Prostate gland (tissue), 2 donors: ENCODE measurements around the gene CYBA. TPM values are rescaled to one million over a fixed set of nuclear protein-coding genes. Genes with fewer than 3 reads are reported as not detected.

ENCODE experiments used
- DNase-seq: peaks from one replicate; pipeline ENCODE4 v3.0.0-alpha.2; 2019; ENCODE audit warnings: low spot score
- H3K27ac ChIP-seq, 2 donors: fragments of 200-600 bp; sonication (generic); 2 replicates each; pipeline ENCODE4 v1.5.1; 2017 to 2019
- H3K27me3 ChIP-seq: fragments of 200-600 bp; sonication (generic); replicated peaks from 2 replicates; pipeline ENCODE4 v1.5.1; 2019; ENCODE audit not compliant: insufficient read depth
- H3K36me3 ChIP-seq, 2 donors: fragments of 200-600 bp; sonication (generic); 1 replicate in 1 of 2; 2 replicates in 1 of 2; pipeline versions ENCODE4 v1.5.1 to v1.8.1; 2017 to 2019
- H3K4me1 ChIP-seq: fragments of 200-600 bp; sonication (generic); replicated peaks from 2 replicates; pipeline ENCODE4 v1.5.1; 2019
- H3K4me3 ChIP-seq, 2 donors: fragments of 200-600 bp; sonication (generic); 2 replicates each; pipeline ENCODE4 v1.5.1; 2017 to 2019
- H3K9me3 ChIP-seq: fragments of 200-600 bp; sonication (generic); 2 replicates; pipeline ENCODE4 v1.5.1; 2017
- CTCF ChIP-seq, 4 experiments: fragments of 200-600 bp in 2 of 4; fragments of 450-650 bp in 2 of 4; sonication (generic) in 2 of 4; IDR thresholded peaks; 1 replicate in 3 of 4; 2 replicates in 1 of 4; pipeline ENCODE4 v1.5.1; 2016 to 2019; ENCODE audit warnings: antibody characterized with exemption in 4 of 4, mild to moderate bottlenecking in 2 of 4, moderate library complexity in 2 of 4
- POLR2A ChIP-seq: fragments of 450-650 bp; IDR thresholded peaks from one replicate; pipeline ENCODE4 v1.6.1; 2016; ENCODE audit warnings: antibody characterized with exemption, mild to moderate bottlenecking
- POLR2AphosphoS5 ChIP-seq: sonication (generic); formaldehyde crosslinking; IDR thresholded peaks from one replicate; pipeline ENCODE4 v1.6.1; 2017; ENCODE audit warnings: antibody characterized with exemption
- WGBS: methylation state at CpG from one replicate; pipeline ENCODE4 v1.1.5; 2018; 5-methylcytosine and 5-hydroxymethylcytosine counted together
- intact Hi-C: fragments of 100-400 bp; cut with DNase I; formaldehyde crosslinking; loops from one replicate; pipeline ENCODE4 v1.14.2; 2022
- total RNA-seq, 2 donors: library from RNA; depleted of rRNA; stranded (reverse); fragments of >200 nt; gene quantifications; one replicate each; pipeline ENCODE4 v1.1.0, GENCODE V29; 2016

The CYBA gene
- total RNA-seq, 2 donors from 2014 or later: 86.0 to 155 TPM

GRCh38 chr16:88694221-88695087 is 43.6 kb upstream of the CYBA start:
- H3K27me3 ChIP-seq: no peaks in the 10 kb centered on the region
- 89% methylated on average over 33 of the region's 37 CpGs for WGBS
- no peak overlapping the region for H3K4me3 ChIP-seq
- no peaks in the 10 kb centered on the region for H3K4me1 ChIP-seq
- no peak for DNase-seq
- no peak for TF ChIP-seq POLR2AphosphoS5
- TF ChIP-seq POLR2A: no peak
- no peak for TF ChIP-seq CTCF (IDR thresholded peaks at IDR 0.05)
- no peaks in the 10 kb centered on the region for H3K9me3 ChIP-seq
- H3K36me3 ChIP-seq: no peaks in the 10 kb centered on the region
- H3K27ac ChIP-seq: no peak overlapping the region
- intact Hi-C loops: no loop called here

GRCh38 chr16:88693420-88694177 is 42.7 kb upstream of the CYBA start:
- TF ChIP-seq CTCF (IDR thresholded peaks at IDR 0.05): no peak
- TF ChIP-seq POLR2AphosphoS5: no peak
- no peak for TF ChIP-seq POLR2A
- WGBS: 90% methylated on average over 39 of the region's 39 CpGs
- DNase-seq: no peak
- intact Hi-C loops: no loop called here
- Histone ChIP-seq H3K36me3 (no peaks in the 10 kb centered on the region), H3K4me1 (no peaks in the 10 kb centered on the region), H3K27me3 (peaks cover 3% of the 10 kb centered on the region), H3K4me3 (no peak overlapping the region), H3K9me3 (no peaks in the 10 kb centered on the region), H3K27ac (no peak overlapping the region)

GRCh38 chr16:88692861-88693260 is 42.0 kb upstream of the CYBA start:
- Histone ChIP-seq H3K9me3 (no peaks in the 10 kb centered on the region), H3K27ac (no peak overlapping the region), H3K4me1 (no peaks in the 10 kb centered on the region), H3K4me3 (no peak overlapping the region), H3K36me3 (no peaks in the 10 kb centered on the region), H3K27me3 (peaks cover 3% of the 10 kb centered on the region)
- TF ChIP-seq CTCF (IDR thresholded peaks at IDR 0.05) (no peak), POLR2A (no peak), POLR2AphosphoS5 (no peak)
- 75% methylated on average over 10 of the region's 10 CpGs for WGBS
- intact Hi-C loops: no loop called here
- DNase-seq: no peak

DNA sequence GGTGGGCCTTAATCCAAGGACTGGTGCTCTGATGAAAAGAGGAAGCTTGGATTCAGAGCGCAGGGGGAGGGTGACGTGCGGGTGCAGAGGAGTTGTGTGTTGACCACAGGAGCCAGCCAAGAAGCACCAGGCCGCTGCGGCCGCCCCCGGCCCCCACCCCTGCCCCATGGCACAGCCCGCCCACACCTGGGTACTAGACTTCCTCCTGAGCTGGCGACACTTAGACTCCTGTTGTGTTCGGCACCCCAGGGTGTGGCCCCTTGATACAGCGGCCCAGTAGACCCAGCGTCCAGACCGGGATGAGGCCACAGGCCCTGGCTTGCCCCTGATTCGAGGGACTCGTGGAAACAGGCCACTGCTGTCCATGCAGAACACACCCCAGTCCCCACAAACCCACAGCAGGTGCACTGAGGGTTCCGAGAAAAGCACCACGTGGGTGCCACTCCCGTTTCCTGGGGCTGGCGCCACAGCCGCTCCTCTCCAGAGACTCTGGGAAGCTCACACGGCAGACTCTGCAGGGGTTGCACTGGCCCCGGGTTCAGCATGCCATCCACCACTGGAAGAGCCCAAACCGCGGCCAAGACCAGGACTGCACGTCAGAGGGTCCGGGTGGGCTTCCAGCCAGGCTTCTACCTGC is 41.2 kb upstream of the CYBA start:
- Histone ChIP-seq H3K4me1 (no peaks in the 10 kb centered on the region), H3K9me3 (no peaks in the 10 kb centered on the region), H3K4me3 (no peak overlapping the region), H3K36me3 (no peaks in the 10 kb centered on the region), H3K27ac (no peak overlapping the region), H3K27me3 (peaks cover 3% of the 10 kb centered on the region)
- 66% methylated on average over 23 of the region's 26 CpGs for WGBS
- DNase-seq: no peak
- no peak for TF ChIP-seq POLR2AphosphoS5
- no peak for TF ChIP-seq CTCF (IDR thresholded peaks at IDR 0.05)
- no peak for TF ChIP-seq POLR2A
- intact Hi-C loops: no loop called here
